22Rv1 (cell line): ENCODE data around the gene ACER3.

Source experiments
- ZFX ChIP-seq: fragments of 450-650 bp; IDR thresholded peaks from 2 replicates; pipeline ENCODE4 v1.6.1; 2017; ENCODE audit warnings: antibody characterized with exemption, borderline replicate concordance
- TF ChIP-seq, protein P1 (sequence below): fragments of 450-650 bp; IDR thresholded peaks from 2 replicates; pipeline ENCODE4 v1.5.1; 2017; ENCODE audit warnings: mild to moderate bottlenecking

DNA sequence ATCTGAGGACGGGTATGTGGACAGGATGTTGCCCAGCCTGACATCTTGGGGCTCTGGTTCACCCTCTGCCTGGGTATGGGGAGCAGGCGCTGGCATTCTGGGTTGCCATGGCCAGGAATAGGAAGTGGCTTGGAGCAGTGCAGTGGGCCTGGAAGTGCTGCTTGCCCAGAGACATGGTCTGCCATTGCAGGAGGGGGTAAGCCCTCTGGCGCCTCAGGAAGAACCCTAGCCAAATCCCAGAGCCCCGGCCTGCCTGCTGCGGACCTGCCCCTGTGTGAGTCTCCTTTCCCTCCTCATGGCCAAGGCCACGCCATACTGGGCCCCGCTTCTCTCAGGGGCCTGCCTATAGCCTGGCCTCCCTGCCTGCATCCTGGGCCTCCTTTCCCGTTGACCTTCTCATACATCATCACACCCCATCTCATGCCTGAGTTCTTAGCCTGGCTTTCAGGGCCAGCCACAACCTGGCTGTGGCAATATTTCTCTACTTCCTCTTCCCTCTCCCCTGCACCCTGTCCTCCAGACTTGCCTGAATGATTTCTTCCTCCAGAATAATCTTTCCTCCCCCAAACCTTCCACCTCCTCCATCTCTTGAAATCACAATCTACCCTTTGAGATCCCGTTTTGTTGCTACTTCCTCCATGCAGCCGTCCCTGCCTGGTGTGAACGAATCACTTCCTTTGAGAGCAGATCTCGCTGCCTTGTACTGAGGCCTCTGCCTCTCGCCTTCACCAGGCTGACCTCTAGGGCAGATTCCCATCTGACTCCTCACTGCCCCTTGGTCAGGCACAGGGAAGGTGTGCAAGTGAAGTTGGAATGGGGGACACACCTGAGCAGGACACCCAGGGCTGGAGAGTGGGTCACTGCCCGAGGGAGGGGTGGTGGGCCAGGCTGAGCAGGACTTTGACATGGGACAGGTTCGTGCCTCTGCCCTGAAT, 211.2 kb downstream of the ACER3 start:
- TF ChIP-seq, protein P1, sequence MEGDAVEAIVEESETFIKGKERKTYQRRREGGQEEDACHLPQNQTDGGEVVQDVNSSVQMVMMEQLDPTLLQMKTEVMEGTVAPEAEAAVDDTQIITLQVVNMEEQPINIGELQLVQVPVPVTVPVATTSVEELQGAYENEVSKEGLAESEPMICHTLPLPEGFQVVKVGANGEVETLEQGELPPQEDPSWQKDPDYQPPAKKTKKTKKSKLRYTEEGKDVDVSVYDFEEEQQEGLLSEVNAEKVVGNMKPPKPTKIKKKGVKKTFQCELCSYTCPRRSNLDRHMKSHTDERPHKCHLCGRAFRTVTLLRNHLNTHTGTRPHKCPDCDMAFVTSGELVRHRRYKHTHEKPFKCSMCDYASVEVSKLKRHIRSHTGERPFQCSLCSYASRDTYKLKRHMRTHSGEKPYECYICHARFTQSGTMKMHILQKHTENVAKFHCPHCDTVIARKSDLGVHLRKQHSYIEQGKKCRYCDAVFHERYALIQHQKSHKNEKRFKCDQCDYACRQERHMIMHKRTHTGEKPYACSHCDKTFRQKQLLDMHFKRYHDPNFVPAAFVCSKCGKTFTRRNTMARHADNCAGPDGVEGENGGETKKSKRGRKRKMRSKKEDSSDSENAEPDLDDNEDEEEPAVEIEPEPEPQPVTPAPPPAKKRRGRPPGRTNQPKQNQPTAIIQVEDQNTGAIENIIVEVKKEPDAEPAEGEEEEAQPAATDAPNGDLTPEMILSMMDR, result no peak
- TF ChIP-seq ZFX, result no peak
